Vagina (tissue), 2 donors: ENCODE results near the gene JPH4.

Source experiments
- POLR2AphosphoS5 ChIP-seq, 2 donors: sonication (generic); formaldehyde crosslinking; IDR thresholded peaks; one replicate each; pipeline ENCODE4 v1.9.0; 2017; ENCODE audit warnings: antibody characterized with exemption in 2 of 2, mild to moderate bottlenecking in 2 of 2, low read depth in 1 of 2; ENCODE audit not compliant: insufficient read depth in 1 of 2
- TF ChIP-seq, protein P1 (sequence below), 3 experiments: fragments of 450-650 bp in 2 of 3; fragments of 200-600 bp in 1 of 3; sonication (generic) in 1 of 3; IDR thresholded peaks; one replicate each; pipeline ENCODE4 v1.5.1; 2017 to 2019; ENCODE audit warnings: antibody characterized with exemption in 3 of 3, mild to moderate bottlenecking in 2 of 3, moderate library complexity in 2 of 3

DNA sequence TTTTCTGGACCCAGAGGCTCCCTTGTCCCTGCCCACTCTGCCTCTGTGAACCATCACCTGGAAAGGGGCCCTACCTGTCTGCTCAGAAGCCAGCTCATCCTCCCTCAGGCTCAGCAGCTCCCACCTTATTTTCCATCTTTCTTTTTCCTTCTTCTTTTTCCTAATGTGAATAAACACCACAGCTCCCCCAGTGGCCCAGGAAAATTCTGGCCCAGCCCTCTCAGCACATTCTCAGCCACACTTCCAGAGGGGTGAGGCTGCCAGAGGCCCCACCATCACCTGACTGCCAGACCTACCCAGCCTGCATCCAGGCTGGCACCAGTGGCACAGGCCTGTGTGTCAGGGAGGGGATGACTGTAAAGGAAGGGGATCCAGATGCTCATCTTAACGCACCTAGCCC, 50.0 kb downstream of the JPH4 start:
- TF ChIP-seq, protein P1, sequence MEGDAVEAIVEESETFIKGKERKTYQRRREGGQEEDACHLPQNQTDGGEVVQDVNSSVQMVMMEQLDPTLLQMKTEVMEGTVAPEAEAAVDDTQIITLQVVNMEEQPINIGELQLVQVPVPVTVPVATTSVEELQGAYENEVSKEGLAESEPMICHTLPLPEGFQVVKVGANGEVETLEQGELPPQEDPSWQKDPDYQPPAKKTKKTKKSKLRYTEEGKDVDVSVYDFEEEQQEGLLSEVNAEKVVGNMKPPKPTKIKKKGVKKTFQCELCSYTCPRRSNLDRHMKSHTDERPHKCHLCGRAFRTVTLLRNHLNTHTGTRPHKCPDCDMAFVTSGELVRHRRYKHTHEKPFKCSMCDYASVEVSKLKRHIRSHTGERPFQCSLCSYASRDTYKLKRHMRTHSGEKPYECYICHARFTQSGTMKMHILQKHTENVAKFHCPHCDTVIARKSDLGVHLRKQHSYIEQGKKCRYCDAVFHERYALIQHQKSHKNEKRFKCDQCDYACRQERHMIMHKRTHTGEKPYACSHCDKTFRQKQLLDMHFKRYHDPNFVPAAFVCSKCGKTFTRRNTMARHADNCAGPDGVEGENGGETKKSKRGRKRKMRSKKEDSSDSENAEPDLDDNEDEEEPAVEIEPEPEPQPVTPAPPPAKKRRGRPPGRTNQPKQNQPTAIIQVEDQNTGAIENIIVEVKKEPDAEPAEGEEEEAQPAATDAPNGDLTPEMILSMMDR (IDR thresholded peaks at IDR 0.05), result no peak
- TF ChIP-seq POLR2AphosphoS5 (IDR thresholded peaks at IDR 0.05; ENCODE audit: insufficient read depth in 1 of 2, low read depth in 1 of 2), result no peak
